ENCODE measurements around the gene GLB1L3. TPM values are rescaled to one million over a fixed set of nuclear protein-coding genes. Genes with fewer than 3 reads are reported as not detected.

GLB1L3 gene
- total and polyA plus RNA-seq, 2 donors (not counting 3 experiments of a cell fraction or from before 2014, with no cell fraction given) = not detected

DNA sequence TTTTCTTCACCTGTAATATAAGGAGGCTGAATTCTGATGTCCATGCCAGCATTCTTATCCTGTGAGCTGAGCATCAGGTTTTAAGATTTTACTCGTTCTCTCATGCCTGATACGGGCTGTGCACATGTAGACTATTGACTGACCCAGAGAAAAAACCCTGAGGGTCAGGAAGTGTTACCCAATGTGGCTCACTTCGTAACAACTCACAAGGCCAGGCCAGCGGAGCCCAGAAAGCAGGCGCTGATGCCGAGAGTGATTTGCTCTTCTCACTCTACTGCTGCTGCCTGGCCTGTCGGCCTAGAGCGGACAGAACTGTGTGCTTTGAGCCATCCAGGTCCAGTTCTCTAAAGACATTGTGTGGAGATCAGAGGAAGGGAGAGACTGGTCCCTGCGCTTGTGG lies 33.8 kb upstream of the GLB1L3 start:
- H3K4me1 ChIP-seq (ENCODE audit: control insufficient read depth, extremely low read depth, insufficient read depth, low read length) = no peaks in the 10 kb centered on the region
- H3K27ac ChIP-seq (ENCODE audit: insufficient read depth, low read depth, low read length) = no peak overlapping the region
- dilution Hi-C loops (cut with MboI; ENCODE audit: extremely low pct_ligation_motif_present, low sequenced_read_pairs) (no loop called here), intact Hi-C loops (cut with micrococcal nuclease) (no loop called here)
- H3K4me2 ChIP-seq (ENCODE audit: insufficient read depth, low read length) = no peak overlapping the region
- H3K9ac ChIP-seq (replicated peaks; ENCODE audit: extremely low read depth, insufficient read depth, low read length) = no peak overlapping the region
- H3K9me3 ChIP-seq (replicated peaks; ENCODE audit: control insufficient read depth, insufficient read depth, low read length) = no peaks in the 10 kb centered on the region
- TF ChIP-seq, protein P1, sequence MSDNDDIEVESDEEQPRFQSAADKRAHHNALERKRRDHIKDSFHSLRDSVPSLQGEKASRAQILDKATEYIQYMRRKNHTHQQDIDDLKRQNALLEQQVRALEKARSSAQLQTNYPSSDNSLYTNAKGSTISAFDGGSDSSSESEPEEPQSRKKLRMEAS (IDR thresholded peaks at IDR 0.05; ENCODE audit: insufficient read depth, insufficient read length) = no peak
- TF ChIP-seq JUN (IDR thresholded peaks at IDR 0.05; ENCODE audit: borderline replicate concordance, insufficient read depth, insufficient read length, low read depth) (no peak), MYC (IDR thresholded peaks at IDR 0.05; ENCODE audit: low read depth, low read length) (no peak), POLR2A (IDR thresholded peaks at IDR 0.05; ENCODE audit: low read depth, low read length) (no peak), POLR2AphosphoS5 (IDR thresholded peaks at IDR 0.05; ENCODE audit: insufficient read depth, low read depth, low read length) (no peak), GATA2 (IDR thresholded peaks at IDR 0.05; ENCODE audit: insufficient read depth, insufficient read length, low read depth, low read length) (no peak), FOS (IDR thresholded peaks at IDR 0.05; ENCODE audit: borderline replicate concordance, insufficient read depth, low read length) (no peak), EZH2 (IDR thresholded peaks at IDR 0.05; ENCODE audit: borderline replicate concordance, low read depth, low read length, severe bottlenecking) (no peak)
- TF ChIP-seq, protein P2, sequence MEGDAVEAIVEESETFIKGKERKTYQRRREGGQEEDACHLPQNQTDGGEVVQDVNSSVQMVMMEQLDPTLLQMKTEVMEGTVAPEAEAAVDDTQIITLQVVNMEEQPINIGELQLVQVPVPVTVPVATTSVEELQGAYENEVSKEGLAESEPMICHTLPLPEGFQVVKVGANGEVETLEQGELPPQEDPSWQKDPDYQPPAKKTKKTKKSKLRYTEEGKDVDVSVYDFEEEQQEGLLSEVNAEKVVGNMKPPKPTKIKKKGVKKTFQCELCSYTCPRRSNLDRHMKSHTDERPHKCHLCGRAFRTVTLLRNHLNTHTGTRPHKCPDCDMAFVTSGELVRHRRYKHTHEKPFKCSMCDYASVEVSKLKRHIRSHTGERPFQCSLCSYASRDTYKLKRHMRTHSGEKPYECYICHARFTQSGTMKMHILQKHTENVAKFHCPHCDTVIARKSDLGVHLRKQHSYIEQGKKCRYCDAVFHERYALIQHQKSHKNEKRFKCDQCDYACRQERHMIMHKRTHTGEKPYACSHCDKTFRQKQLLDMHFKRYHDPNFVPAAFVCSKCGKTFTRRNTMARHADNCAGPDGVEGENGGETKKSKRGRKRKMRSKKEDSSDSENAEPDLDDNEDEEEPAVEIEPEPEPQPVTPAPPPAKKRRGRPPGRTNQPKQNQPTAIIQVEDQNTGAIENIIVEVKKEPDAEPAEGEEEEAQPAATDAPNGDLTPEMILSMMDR (IDR thresholded peaks at IDR 0.05; ENCODE audit: extremely low read depth in 1 of 2, insufficient read depth in 1 of 2, low read depth in 1 of 2, low read length in 2 of 2) = no peak
- DNase-seq (ENCODE audit: low read depth, low spot score) (no peak), FAIRE-seq (no peak)
- BruUV-seq (replicated peaks) = no TSS peak
- no peak overlapping the region for H3K4me3 ChIP-seq (replicated peaks in 1 of 3; ENCODE audit: insufficient read depth in 1 of 3, low read depth in 1 of 3, low read length in 3 of 3)
- ChIA-PET CTCF (interaction anchor here (1.2 kb wide), 1 partner anchor 18 kb away, joined by 3 read pairs; the partner anchor contains the start of gene VPS26B), POLR2A (no interaction called here)
- H3K36me3 ChIP-seq (ENCODE audit: control insufficient read depth in 2 of 2, extremely low read depth in 1 of 2, insufficient read depth in 2 of 2, low read length in 2 of 2) = peaks cover 6 to 39% of the 10 kb centered on the region in 2 experiments
- no peaks in the 10 kb centered on the region for H3K79me2 ChIP-seq (ENCODE audit: control insufficient read depth, insufficient read depth, low read length)
- no peaks in the 10 kb centered on the region for H4K20me1 ChIP-seq (replicated peaks; ENCODE audit: control insufficient read depth, extremely low read depth, insufficient read depth, low read length)
- no peaks in the 10 kb centered on the region for H3K9me1 ChIP-seq (replicated peaks; ENCODE audit: control insufficient read depth, extremely low read depth, insufficient read depth, low read length)
- H2AFZ ChIP-seq (ENCODE audit: low read depth, low read length) = no peak overlapping the region
- H3K27me3 ChIP-seq (ENCODE audit: control insufficient read depth in 2 of 2, insufficient read depth in 2 of 2, low read length in 2 of 2) = no peaks in the 10 kb centered on the region
